ENCODE data around the gene ZBTB3. TPM values are rescaled to one million over a fixed set of nuclear protein-coding genes. Genes with fewer than 3 reads are reported as not detected.
"Not testable (repeated sequence)": the region's sequence is repeated elsewhere in the genome, so short reads cannot be mapped to it uniquely, and the experiment has no call there.

Gene ZBTB3
- total and polyA plus RNA-seq, 2 donors (not counting 1 experiment from before 2014, with no cell fraction given): 6.2 to 14.4 TPM

GRCh38 chr11:62705880-62706849 is 47.8 kb downstream of the ZBTB3 start:
- H3K4me3 ChIP-seq (replicated peaks in 1 of 4; ENCODE audit: control extremely low read depth in 1 of 4, insufficient read depth in 1 of 4, low read depth in 3 of 4, low read length in 4 of 4): peak overlapping the region; percentile 72 to 82 (median 80)
- H3K9ac ChIP-seq (ENCODE audit: insufficient read depth, low read length): peak overlapping the region; percentile 79
- no peaks in the 10 kb centered on the region for H4K20me1 ChIP-seq (ENCODE audit: control insufficient read depth, extremely low read depth, insufficient read depth, low read length)
- peaks cover 24% of the 10 kb centered on the region for H3K4me1 ChIP-seq (ENCODE audit: control insufficient read depth, extremely low read depth, insufficient read depth, low read length)
- H3K4me2 ChIP-seq (ENCODE audit: extremely low read depth, insufficient read depth, low read length): peak overlapping the region; percentile 98
- TF ChIP-seq, protein P1, sequence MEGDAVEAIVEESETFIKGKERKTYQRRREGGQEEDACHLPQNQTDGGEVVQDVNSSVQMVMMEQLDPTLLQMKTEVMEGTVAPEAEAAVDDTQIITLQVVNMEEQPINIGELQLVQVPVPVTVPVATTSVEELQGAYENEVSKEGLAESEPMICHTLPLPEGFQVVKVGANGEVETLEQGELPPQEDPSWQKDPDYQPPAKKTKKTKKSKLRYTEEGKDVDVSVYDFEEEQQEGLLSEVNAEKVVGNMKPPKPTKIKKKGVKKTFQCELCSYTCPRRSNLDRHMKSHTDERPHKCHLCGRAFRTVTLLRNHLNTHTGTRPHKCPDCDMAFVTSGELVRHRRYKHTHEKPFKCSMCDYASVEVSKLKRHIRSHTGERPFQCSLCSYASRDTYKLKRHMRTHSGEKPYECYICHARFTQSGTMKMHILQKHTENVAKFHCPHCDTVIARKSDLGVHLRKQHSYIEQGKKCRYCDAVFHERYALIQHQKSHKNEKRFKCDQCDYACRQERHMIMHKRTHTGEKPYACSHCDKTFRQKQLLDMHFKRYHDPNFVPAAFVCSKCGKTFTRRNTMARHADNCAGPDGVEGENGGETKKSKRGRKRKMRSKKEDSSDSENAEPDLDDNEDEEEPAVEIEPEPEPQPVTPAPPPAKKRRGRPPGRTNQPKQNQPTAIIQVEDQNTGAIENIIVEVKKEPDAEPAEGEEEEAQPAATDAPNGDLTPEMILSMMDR (conservative IDR thresholded peaks at IDR 0.05 in 1 of 2, IDR thresholded peaks at IDR 0.05 in 1 of 2; ENCODE audit: low read depth in 1 of 2, low read length in 2 of 2): no peak
- TF ChIP-seq EZH2 (IDR thresholded peaks at IDR 0.05; ENCODE audit: low read length, missing control alignments): no peak
- peak overlapping the region; percentile 96 for H3K27ac ChIP-seq (ENCODE audit: insufficient read depth, low read length)
- no peaks in the 10 kb centered on the region for H3K27me3 ChIP-seq (ENCODE audit: control insufficient read depth, insufficient read depth, low read length)
- no peaks in the 10 kb centered on the region for H3K79me2 ChIP-seq (ENCODE audit: control insufficient read depth, insufficient read depth, low read length)
- H2AFZ ChIP-seq (ENCODE audit: low read length): peak overlapping the region; percentile 82
- peak; percentile 92 to 94 for DNase-seq (ENCODE audit: low read depth in 2 of 2)
- peaks cover 11% of the 10 kb centered on the region for H3K36me3 ChIP-seq (ENCODE audit: control insufficient read depth, insufficient read depth, low read length)
- H3K9me3 ChIP-seq (ENCODE audit: control insufficient read depth, insufficient read depth, low read depth, low read length): no peaks in the 10 kb centered on the region

DNA sequence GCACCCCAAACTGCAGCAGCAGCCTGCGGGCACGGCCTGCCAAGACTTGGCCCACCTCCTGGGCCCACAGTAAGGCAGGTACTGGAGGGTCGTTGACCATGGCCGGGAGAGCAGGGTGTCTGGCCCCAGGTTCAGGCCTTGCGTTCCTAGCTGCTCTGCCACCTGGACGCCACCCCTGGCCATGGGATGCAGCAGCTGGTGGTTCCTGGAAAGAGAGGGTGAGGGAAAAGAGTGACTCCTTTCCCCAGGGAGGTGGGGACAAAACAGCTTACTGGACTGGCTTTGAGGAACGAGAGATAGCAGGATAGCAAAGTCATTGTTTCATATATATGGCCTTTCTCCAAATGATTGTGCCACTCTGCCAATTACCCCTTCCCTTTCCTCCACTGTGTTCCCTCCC is 48.5 kb downstream of the ZBTB3 start:
- Histone ChIP-seq H3K4me3 (replicated peaks in 1 of 4; ENCODE audit: control extremely low read depth in 1 of 4, insufficient read depth in 1 of 4, low read depth in 3 of 4, low read length in 4 of 4) (peak overlapping the region; percentile 72 to 82 (median 80)), H3K79me2 (ENCODE audit: control insufficient read depth, insufficient read depth, low read length) (no peaks in the 10 kb centered on the region), H3K9ac (ENCODE audit: insufficient read depth, low read length) (peak overlapping the region; percentile 79), H3K4me2 (ENCODE audit: extremely low read depth, insufficient read depth, low read length) (peak overlapping the region; percentile 98), H3K36me3 (ENCODE audit: control insufficient read depth, insufficient read depth, low read length) (peaks cover 7% of the 10 kb centered on the region), H4K20me1 (ENCODE audit: control insufficient read depth, extremely low read depth, insufficient read depth, low read length) (no peaks in the 10 kb centered on the region), H3K4me1 (ENCODE audit: control insufficient read depth, extremely low read depth, insufficient read depth, low read length) (peaks cover 23% of the 10 kb centered on the region), H3K9me3 (ENCODE audit: control insufficient read depth, insufficient read depth, low read depth, low read length) (no peaks in the 10 kb centered on the region), H2AFZ (ENCODE audit: low read length) (peak overlapping the region; percentile 82), H3K27me3 (ENCODE audit: control insufficient read depth, insufficient read depth, low read length) (no peaks in the 10 kb centered on the region), H3K27ac (ENCODE audit: insufficient read depth, low read length) (peak overlapping the region; percentile 96)
- DNase-seq (ENCODE audit: low read depth in 2 of 2): peak in 1 of 2 donors; percentile 20
- TF ChIP-seq EZH2 (IDR thresholded peaks at IDR 0.05; ENCODE audit: low read length, missing control alignments): no peak
- TF ChIP-seq, protein P1 (conservative IDR thresholded peaks at IDR 0.05 in 1 of 2, IDR thresholded peaks at IDR 0.05 in 1 of 2; ENCODE audit: low read depth in 1 of 2, low read length in 2 of 2): no peak

GRCh38 chr11:62703921-62704320 is 50.0 kb downstream of the ZBTB3 start:
- peaks cover 19% of the 10 kb centered on the region for H3K4me1 ChIP-seq (ENCODE audit: control insufficient read depth, extremely low read depth, insufficient read depth, low read length)
- H2AFZ ChIP-seq (ENCODE audit: low read length): not testable (repeated sequence)

More at GRCh38 chr11:62703921-62704320, 50.0 kb downstream of the ZBTB3 start:
- H3K9ac ChIP-seq (ENCODE audit: insufficient read depth, low read length); H3K4me3 ChIP-seq (replicated peaks in 1 of 4; ENCODE audit: control extremely low read depth in 1 of 4, insufficient read depth in 1 of 4, low read depth in 3 of 4, low read length in 4 of 4); H3K4me2 ChIP-seq (ENCODE audit: extremely low read depth, insufficient read depth, low read length); H3K36me3 ChIP-seq (ENCODE audit: control insufficient read depth, insufficient read depth, low read length); H3K27ac ChIP-seq (ENCODE audit: insufficient read depth, low read length); H3K9me3 ChIP-seq (ENCODE audit: control insufficient read depth, insufficient read depth, low read depth, low read length); H3K79me2 ChIP-seq (ENCODE audit: control insufficient read depth, insufficient read depth, low read length); H3K27me3 ChIP-seq (ENCODE audit: control insufficient read depth, insufficient read depth, low read length); DNase-seq (ENCODE audit: low read depth in 2 of 2); H4K20me1 ChIP-seq (ENCODE audit: control insufficient read depth, extremely low read depth, insufficient read depth, low read length): not testable (repeated sequence)

All from fibroblast of lung (primary cell).